Stimulated activated CD8-positive, alpha-beta memory T cell treated with anti-CD3 and anti-CD28 coated beads, Interleukin-4, amount 100 ng/mL, for 4 hours (primary cell): ENCODE data around the gene CACNA1B.
"Not testable (repeated sequence)": the region's sequence is repeated elsewhere in the genome, so short reads cannot be mapped to it uniquely, and the experiment has no call there.

ENCODE experiments used
- DNase-seq, 2 donors: peaks; one replicate each; pipeline ENCODE4 v3.0.0-alpha.2; 2020; ENCODE audit warnings: low read depth in 2 of 2, low spot score in 1 of 2

CACNA1B gene

GRCh38 chr9:137885121-137885520, 7.5 kb downstream of the CACNA1B start:
- not testable (repeated sequence) for DNase-seq

DNA sequence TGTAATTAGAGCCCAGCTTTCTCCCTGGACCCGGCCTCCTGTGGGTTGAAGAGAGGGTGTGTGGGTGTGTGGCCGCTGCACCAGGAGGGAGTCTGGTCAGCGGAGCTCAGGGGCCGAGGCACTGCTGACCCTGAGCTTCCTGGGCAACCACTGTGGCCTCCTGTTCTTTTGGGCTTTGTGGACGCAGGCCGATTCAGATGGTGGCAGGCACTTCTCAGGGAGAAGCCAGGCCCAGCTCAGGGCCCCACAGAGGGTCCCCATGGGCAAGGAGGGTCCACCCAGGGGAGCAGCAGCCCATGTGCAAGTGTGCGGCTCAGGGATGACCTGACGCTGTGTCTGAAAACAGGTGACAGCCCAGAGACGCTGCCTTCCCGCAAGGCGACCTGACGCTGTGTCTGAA, 11.0 kb downstream of the CACNA1B start:
- DNase-seq = not testable (repeated sequence)

DNA sequence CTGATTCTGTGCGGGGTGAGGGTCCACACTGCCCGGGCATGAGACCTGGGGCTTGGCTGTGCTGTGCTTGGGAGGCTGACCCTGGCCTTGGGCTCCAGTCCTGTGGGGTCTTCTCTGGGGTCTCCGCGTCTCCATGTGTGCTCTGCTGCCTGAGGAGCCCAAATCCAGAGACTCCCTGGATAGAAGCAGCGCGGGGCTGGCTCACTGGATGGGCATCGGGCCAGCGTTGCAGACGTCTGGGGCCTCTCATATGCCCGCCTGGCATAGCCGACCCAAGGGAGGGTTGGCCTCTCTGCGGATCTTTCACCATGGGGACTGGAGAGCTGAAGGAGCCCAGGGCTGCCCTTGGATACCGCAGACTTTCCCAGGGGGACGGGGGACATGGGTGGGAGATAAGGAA, 12.4 kb downstream of the CACNA1B start:
- DNase-seq = not testable (repeated sequence)

GRCh38 chr9:137890768-137891587, 13.4 kb downstream of the CACNA1B start:
- not testable (repeated sequence) for DNase-seq

GRCh38 chr9:137891588-137892423, 14.2 kb downstream of the CACNA1B start:
- no peak for DNase-seq

GRCh38 chr9:137892424-137893191, 15.0 kb downstream of the CACNA1B start:
- DNase-seq = no peak

- DNase-seq = no peak
Observed at GRCh38 chr9:137893670-137894069, 16.1 kb downstream of the CACNA1B start.

DNA sequence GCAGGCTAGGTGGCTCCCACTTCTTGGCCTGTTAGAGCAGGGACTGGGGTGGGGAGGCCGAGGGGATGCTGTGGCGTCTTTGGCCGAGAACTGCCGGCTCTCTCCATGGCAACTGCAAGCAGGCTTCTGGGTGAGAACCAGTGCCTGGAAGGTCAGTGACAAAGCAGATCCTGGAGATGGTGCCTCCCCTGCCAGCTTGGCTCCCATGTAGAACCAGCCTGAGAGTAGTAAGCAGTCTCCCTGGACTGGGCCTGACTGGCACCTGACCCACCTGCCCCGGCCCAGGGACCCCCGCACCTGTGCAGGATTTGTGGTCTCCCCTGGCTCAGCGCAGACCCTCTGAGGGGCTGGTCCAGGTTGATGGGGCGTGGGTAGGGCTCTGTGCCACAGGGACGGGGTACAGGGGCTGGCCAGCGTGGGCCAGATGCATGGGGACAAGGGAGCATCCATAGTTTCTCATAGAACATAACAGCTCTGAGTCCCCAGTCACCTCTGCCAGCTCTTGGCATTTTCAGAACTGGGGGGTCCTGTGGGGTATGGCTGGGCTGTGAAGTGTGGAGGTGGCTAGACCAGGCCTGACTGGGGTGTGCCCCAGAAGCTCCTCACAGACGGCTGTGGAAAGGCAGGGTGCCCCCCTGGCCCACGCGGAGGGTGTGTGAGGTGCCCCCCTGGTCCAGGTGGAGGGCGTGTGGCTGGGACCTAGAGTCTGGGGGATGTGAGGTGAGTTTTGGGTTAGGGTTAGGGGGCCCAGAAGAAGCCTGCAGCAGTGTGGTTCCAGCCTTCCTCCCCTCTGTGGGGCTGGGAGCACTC, 22.2 kb downstream of the CACNA1B start:
- no peak for DNase-seq

- no peak for DNase-seq
Observed at GRCh38 chr9:137900584-137901310, 23.2 kb downstream of the CACNA1B start.

GRCh38 chr9:137902646-137903045, 25.1 kb downstream of the CACNA1B start:
- DNase-seq = no peak

- no peak for DNase-seq
Observed at GRCh38 chr9:137905740-137906139, 28.2 kb downstream of the CACNA1B start.

DNA sequence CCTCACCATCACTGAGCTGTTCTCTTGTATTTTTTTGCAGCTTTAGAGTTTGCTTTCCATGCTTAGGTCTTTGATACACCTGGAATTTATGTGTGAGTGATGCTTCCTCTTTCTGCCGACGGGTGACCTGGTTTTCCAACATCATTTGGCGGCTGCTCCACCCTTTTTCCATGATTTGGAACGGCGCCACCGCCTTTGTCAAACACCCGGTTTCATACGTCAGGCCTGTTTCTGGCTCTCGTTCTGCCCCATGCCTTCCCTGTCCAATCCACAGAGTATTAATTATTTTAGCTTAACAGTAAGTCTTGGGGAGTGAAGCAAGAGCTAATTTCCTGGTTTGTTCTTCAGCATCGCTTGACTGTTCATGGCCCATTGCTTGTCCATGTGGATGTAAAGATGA, 30.2 kb downstream of the CACNA1B start:
- DNase-seq = no peak

GRCh38 chr9:137912671-137913070, 35.1 kb downstream of the CACNA1B start:
- DNase-seq = no peak

- DNase-seq = no peak
Observed at GRCh38 chr9:137913132-137913531, 35.5 kb downstream of the CACNA1B start.

DNA sequence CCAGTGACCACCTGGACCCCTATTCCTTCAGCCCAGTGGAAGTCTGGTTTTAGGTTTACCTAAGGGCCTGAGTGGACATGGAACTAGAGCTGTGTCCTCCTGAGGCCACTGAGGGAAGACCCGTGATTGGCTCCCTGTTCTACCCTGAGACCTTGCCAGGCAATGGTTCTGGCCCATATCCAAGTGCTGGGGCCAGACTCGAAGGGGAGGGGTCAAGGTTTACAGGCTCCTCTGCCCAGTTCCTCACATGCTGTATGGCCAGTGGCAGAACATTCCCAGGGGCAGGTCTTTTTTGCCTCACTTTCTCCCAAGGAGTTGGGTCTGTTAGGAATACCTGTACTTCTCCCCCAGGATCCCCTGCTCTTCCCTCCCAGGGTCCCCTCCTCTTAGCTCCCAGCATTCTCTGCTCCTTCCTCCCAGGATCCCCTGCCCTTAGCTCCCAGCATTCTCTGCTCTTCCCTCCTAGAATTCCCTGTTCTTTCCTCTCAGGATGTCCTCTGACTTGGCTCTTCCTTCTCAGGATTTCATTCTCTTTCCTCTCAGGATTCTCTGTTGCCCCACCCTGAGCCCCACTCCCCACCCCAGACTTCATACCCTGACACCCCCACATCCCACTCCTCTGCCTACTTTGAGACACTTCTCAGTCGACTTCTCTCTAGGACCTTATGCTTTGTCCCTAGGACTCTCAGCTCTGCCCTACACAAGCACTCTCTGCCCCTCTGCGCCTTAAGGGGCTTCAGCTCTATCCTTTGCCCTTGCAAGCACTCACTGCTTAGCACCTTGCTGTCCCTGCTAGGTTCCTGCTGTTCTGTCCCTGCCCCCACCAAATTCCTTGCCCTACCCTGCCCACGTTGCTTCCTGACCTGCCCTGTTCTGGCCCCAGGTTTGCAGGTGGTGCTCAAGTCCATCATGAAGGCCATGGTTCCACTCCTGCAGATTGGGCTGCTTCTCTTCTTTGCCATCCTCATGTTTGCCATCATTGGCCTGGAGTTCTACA, 36.5 kb downstream of the CACNA1B start:
- no peak for DNase-seq

DNA sequence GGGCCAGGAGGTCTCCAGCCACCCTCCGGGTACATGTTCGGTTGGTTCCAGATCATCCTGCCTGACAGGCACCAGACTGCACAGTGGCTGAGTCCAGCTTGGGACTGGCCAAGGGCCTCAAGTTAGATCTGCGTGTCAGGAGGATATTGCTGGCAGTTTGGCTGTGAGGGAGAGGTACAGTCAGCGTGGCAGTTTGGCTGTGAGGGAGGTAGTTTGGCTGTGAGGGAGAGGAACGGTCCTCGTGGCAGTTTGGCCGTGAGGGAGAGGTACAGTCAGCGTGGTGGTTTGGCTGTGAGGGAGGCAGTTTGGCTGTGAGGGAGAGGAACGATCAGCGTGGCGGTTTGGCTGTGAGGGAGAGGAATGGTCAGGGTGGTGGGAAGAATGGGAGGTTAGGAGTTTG, 39.0 kb downstream of the CACNA1B start:
- no peak for DNase-seq

- no peak for DNase-seq
Observed at GRCh38 chr9:137917116-137917515, 39.5 kb downstream of the CACNA1B start.

- DNase-seq = no peak
Observed at GRCh38 chr9:137917795-137918194, 40.2 kb downstream of the CACNA1B start.
